ENCODE results near the gene TMEM80.
"Not testable (repeated sequence)": the region's sequence is repeated elsewhere in the genome, so short reads cannot be mapped to it uniquely, and the experiment has no call there.

The TMEM80 gene

GRCh38 chr11:695538-696248, at the start of gene TMEM80:
TSS of gene TMEM80 (plus strand) at chr11:695816. CDS start at chr11:695828, 12 bp downstream.
- DNase-seq = peak; percentile 99

DNA sequence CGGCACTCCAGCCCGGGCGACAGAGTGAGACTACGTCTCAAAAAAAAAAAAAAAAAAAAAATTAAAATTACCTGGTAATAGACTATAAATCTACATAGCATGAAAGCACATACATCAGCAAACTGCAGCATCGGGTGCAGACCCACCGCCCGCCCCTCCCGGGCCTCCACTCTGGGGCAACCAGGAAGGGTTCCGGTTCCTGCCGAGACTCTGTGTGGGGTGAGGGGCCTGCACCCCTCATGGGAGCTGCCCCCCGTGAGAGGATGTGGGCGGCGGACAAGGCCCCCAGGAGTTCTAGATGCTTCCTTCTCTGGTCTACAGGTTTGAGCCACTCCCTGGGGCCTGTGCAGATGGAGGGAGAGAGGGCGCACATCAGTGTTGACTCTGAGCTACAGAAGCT, 49.4 kb upstream of the TMEM80 start:
- no peak for DNase-seq

DNA sequence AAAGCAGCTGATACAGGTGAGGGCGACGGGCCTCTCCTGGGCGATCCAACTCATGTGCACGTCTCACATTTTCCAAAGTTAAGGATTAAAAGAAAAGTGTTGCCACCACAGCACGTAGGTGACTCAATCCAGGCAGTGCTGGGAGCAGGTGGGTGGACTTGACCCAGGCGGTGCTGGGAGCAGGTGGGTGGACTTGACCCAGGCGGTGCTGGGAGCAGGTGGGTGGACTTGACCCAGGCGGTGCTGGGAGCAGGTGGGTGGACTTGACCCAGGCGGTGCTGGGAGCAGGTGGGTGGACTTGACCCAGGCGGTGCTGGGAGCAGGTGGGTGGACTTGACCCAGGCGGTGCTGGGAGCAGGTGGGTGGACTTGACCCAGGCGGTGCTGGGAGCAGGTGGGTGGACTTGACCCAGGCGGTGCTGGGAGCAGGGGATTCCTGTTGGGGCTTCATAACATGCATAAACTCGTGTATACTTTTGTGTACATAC, 47.9 kb upstream of the TMEM80 start:
- not testable (repeated sequence) for DNase-seq

DNA sequence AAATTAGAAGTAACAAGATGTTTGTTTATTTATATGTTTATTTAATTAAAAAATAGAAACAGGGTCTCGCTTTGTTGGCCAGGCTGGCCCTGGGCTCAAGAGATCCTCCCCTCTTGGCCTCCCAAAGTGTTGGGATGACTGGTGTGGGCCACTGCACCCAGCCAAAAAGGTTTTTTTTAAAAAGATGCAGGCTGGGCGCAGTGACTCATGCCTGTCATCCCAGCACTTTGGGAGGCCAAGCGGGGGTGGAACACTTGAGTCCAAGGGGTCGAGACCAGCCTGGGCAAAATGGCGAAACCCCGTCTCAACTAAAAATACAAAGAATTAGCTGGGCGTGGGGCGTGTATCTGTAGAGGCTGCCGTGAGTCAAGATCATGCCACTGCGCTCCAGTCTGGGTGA, 45.1 kb upstream of the TMEM80 start:
- DNase-seq = no peak

GRCh38 chr11:653136-653535, 42.5 kb upstream of the TMEM80 start:
- DNase-seq = not testable (repeated sequence)

- no peak for DNase-seq
Measured at GRCh38 chr11:653837-654236, 41.8 kb upstream of the TMEM80 start.

DNA sequence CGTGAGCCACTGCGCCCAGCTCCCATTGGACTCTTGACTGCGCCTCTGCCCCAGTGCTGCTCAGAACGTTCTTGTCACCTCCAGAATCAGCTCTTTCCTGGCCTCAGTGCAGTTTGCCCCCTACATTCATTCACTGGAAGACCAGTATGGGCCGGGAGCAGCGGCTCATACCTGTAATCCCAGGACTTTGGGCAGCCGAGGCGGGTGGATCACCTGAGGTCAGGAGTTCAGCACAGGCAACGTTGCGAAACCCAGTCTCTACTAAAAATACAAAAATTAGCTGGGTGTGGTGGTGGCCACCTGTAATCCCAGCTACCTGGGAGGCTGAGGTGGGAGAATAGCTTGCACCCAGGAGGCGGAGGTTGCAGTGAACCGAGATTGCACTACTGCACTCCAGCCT, 41.2 kb upstream of the TMEM80 start:
- DNase-seq = not testable (repeated sequence)

DNA sequence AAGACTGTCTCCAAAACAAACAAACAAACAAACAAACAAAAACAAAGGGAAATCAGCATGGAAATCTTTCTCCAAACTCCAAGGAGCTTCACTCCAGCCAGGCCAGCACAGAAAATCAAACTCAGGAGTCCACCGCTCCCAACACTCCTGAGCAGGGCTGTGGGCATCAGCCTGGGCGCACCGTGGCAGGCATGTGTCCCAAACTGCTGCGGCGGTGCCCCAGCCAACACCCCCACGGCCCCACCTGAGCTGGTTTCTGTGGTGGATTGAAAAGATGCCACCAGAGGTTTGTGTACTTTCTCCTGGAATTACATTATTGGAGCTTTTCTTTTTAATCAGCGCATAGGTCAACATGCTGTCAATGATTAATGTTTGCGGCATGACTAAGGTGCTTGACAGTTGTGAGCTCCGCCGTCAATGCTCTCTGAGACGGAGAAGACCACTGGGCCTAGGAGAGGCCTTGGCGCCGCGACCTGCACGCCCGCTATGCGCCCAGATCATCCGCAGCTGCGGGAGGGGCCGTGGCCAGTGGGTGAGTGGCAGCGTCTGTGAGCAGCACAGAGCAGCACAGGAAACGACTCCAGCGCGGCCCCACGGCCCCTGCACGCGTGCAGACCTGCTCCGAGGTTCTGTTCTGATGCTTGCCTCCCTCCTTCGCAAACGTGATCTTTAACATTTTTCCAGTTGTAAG, 40.4 kb upstream of the TMEM80 start:
- no peak for DNase-seq

DNA sequence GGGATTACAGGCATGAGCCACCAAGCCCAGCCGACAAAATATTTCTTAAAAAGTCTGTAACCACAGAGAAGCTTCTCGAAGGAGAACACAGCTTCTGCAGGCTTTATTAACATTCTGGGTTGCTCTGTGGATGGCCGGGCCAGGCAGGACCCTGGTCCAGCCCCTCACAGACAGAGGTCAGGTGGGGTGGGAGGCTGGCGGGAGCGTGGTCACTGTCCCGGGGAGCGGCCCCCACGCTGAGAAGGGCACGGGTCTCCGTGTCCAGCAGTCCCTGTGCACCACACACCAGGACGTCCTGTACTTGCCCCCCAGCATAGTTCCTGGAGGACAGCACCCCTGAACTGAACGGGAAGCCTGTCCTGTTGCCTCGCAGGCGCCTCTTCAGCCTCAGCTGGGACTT, 39.2 kb upstream of the TMEM80 start:
- DNase-seq = no peak

DNA sequence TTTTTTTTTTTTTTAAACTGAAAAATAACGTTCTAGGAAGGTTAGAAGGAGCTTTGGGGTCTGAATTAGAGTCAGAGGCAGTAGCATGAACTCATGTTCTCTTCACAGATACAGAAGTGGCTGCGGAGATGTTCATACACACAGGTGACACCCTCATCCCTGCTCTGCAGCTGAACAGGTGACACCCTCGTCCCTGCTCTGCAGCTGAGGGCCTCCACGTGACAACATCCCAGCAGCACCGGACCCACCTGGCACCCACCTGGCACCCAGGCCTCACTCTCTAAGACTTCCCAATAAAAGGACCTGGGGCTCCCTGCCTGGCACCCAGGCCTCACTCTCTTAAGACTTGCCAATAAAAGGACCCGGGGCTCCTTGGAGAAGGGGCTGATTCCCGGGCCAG, 38.8 kb upstream of the TMEM80 start:
- DNase-seq = no peak

DNA sequence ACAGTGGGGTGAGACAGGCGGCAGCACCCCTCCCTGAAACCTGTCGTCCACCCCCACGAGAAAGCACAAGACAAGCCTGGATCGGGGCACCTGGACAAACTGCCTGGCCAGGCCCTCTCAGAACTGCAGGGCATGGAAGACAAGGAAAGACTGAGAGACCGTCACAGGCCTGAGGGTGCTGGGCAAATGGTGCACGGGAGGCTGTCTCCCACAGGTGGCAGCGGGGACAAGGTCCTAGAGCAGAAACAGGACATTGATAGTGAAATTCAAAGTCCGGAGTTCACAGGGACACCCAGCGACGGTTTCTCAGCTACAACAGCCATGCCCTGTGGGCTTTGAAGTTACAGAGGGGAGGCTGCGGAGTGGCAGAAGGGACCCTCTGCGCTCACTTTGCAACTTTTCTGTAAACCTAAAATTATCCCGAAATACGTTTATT, 37.9 kb upstream of the TMEM80 start:
- no peak for DNase-seq

GRCh38 chr11:659532-660085, 36.0 kb upstream of the TMEM80 start:
- DNase-seq = no peak

GRCh38 chr11:660281-660680, 35.3 kb upstream of the TMEM80 start:
- no peak for DNase-seq

- no peak for DNase-seq
Measured at GRCh38 chr11:660681-661444, 34.8 kb upstream of the TMEM80 start.

- DNase-seq = peak; percentile 21
Measured at GRCh38 chr11:662689-663274, 32.8 kb upstream of the TMEM80 start.

GRCh38 chr11:665062-665703, 30.4 kb upstream of the TMEM80 start:
- DNase-seq = peak; percentile 60

GRCh38 chr11:665704-666281, 29.8 kb upstream of the TMEM80 start:
- peak; percentile 70 for DNase-seq

- DNase-seq = no peak
Measured at GRCh38 chr11:673866-674265, 21.8 kb upstream of the TMEM80 start.

GRCh38 chr11:674406-674805, 21.2 kb upstream of the TMEM80 start:
- DNase-seq = no peak

- no peak for DNase-seq
Measured at GRCh38 chr11:678297-678696, 17.3 kb upstream of the TMEM80 start.

DNA sequence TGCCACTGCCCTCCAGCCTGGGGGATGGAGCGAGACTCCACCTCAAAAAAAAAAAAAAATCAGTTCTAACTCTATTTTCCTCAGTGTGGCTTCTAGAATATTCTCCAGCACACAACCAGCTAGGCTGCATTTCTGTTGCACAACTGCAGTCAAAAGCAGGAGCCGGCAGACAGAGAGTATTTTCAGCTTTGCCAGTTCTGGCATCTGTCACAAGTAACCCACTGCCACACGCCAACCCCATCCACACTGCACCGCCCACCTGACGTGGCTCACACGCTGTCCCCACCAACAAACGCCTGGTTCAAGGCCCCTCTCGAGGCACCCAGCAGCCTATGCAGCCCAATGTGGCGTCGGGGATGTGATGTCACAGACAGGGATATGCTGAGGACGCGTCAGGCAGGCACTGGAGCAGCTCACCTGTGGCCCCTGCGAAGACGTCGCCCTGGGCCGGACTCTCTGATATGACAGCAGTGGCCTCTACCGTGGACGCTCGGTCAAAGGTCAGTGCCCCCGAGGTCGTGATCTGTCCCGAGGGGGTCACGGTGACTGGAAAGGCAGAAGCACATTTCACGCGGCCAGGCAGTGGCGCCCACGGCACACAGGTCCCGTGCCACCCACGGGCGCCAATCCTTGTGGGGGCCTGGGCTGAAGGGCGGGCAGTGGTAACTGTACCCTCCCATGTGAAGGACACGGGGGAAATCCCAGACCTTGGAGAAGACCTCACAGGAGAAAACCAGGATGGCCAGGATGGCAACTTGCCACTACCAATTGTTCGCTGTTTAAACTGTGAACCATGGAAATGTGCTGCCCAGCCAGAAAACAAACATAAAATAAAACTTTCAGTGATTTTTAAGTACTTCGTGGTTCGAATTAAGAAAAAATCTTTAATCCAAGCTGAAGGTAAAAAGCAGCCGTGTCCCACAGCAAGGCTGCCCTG, 16.1 kb upstream of the TMEM80 start:
- no peak for DNase-seq
